GM12874 (cell line): ENCODE results near the gene FNDC5.

Source experiments
- CTCF ChIP-seq: IDR thresholded peaks from 2 replicates; pipeline ENCODE4 v1.5.1; 2011; ENCODE audit warnings: low read depth, mild to moderate bottlenecking, control low read depth, low read length, moderate library complexity; ENCODE audit not compliant: insufficient read depth

The FNDC5 gene

GRCh38 chr1:32878637-32879041 is 7.9 kb upstream of the FNDC5 start:
- TF ChIP-seq CTCF, result no peak

GRCh38 chr1:32878183-32878582 is 7.5 kb upstream of the FNDC5 start:
- no peak for TF ChIP-seq CTCF

- TF ChIP-seq CTCF, result no peak
Measured at GRCh38 chr1:32877211-32878110, 6.7 kb upstream of the FNDC5 start.

GRCh38 chr1:32876341-32877210 is 5.9 kb upstream of the FNDC5 start:
- TF ChIP-seq CTCF, result peak; percentile 99

GRCh38 chr1:32874860-32875752 is 4.4 kb upstream of the FNDC5 start:
- no peak for TF ChIP-seq CTCF

GRCh38 chr1:32873484-32873883 is 2.8 kb upstream of the FNDC5 start:
- no peak for TF ChIP-seq CTCF

GRCh38 chr1:32872192-32872460 is 1.4 kb upstream of the FNDC5 start:
- no peak for TF ChIP-seq CTCF
